Measurements from ENCODE around the gene H1-8. TPM values are rescaled to one million over a fixed set of nuclear protein-coding genes. Genes with fewer than 3 reads are reported as not detected.

Gene H1-8
- total RNA-seq, 2 experiments from 2014 or later = not detected

DNA sequence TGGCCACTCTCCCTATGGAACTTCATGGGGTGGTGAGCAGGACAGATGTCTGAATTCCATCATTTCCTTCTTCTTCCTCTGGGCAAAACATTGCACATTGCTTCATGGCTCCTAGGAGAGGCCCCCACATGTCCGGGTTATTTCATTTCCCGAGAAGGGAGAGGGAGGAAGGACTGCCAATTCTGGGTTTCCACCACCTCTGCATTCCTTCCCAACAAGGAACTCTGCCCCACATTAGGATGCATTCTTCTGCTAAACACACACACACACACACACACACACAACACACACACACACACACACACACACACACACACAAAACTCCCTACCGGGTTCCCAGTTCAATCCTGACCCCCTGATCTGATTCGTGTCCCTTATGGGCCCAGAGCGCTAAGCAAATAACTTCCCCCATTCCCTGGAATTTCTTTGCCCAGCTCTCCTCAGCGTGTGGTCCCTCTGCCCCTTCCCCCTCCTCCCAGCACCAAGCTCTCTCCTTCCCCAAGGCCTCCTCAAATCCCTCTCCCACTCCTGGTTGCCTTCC is 12.7 kb upstream of the H1-8 start:
- DNase-seq = no peak
- Mint-ChIP-seq H3K27me3 (no peaks in the 10 kb centered on the region), H3K4me1 (no peaks in the 10 kb centered on the region), H3K27ac (no peak overlapping the region), H3K4me3 (no peak overlapping the region), H3K36me3 (ENCODE audit: low read depth) (no peaks in the 10 kb centered on the region), H3K9me3 (no peaks in the 10 kb centered on the region)
- POLR2A ChIA-PET = no interaction called here
- CTCF ChIA-PET = no interaction called here

DNA sequence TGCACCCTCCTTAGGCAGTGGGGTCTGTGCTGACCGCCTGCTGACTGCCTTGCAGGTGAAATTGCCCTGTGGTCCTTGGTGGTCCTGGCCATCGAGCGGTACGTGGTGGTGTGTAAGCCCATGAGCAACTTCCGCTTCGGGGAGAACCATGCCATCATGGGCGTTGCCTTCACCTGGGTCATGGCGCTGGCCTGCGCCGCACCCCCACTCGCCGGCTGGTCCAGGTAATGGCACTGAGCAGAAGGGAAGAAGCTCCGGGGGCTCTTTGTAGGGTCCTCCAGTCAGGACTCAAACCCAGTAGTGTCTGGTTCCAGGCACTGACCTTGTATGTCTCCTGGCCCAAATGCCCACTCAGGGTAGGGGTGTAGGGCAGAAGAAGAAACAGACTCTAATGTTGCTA is 12.2 kb upstream of the H1-8 start:
- H3K9me3 Mint-ChIP-seq = no peaks in the 10 kb centered on the region
- POLR2A ChIA-PET = no interaction called here
- no peaks in the 10 kb centered on the region for H3K4me1 Mint-ChIP-seq
- no peaks in the 10 kb centered on the region for H3K36me3 Mint-ChIP-seq (ENCODE audit: low read depth)
- CTCF ChIA-PET = interaction anchor here (0.5 kb wide), 1 partner anchor 154 kb away, joined by 3 read pairs; no protein-coding TSS in a partner anchor
- no peak overlapping the region for H3K4me3 Mint-ChIP-seq
- no peak for DNase-seq
- H3K27ac Mint-ChIP-seq = no peak overlapping the region
- no peaks in the 10 kb centered on the region for H3K27me3 Mint-ChIP-seq

DNA sequence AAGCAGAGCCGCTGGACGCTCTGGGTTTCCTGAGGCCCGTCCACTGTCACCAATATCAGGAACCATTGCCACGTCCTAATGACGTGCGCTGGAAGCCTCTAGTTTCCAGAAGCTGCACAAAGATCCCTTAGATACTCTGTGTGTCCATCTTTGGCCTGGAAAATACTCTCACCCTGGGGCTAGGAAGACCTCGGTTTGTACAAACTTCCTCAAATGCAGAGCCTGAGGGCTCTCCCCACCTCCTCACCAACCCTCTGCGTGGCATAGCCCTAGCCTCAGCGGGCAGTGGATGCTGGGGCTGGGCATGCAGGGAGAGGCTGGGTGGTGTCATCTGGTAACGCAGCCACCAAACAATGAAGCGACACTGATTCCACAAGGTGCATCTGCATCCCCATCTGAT is 11.3 kb upstream of the H1-8 start:
- POLR2A ChIA-PET = no interaction called here
- no peak overlapping the region for H3K27ac Mint-ChIP-seq
- H3K4me1 Mint-ChIP-seq = no peaks in the 10 kb centered on the region
- H3K4me3 Mint-ChIP-seq = no peak overlapping the region
- no peaks in the 10 kb centered on the region for H3K27me3 Mint-ChIP-seq
- DNase-seq = no peak
- CTCF ChIA-PET = no interaction called here
- no peaks in the 10 kb centered on the region for H3K36me3 Mint-ChIP-seq (ENCODE audit: low read depth)
- H3K9me3 Mint-ChIP-seq = no peaks in the 10 kb centered on the region

DNA sequence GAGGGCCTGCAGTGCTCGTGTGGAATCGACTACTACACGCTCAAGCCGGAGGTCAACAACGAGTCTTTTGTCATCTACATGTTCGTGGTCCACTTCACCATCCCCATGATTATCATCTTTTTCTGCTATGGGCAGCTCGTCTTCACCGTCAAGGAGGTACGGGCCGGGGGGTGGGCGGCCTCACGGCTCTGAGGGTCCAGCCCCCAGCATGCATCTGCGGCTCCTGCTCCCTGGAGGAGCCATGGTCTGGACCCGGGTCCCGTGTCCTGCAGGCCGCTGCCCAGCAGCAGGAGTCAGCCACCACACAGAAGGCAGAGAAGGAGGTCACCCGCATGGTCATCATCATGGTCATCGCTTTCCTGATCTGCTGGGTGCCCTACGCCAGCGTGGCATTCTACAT is 10.7 kb upstream of the H1-8 start:
- Mint-ChIP-seq H3K36me3 (ENCODE audit: low read depth) (no peaks in the 10 kb centered on the region), H3K27ac (no peak overlapping the region), H3K9me3 (no peaks in the 10 kb centered on the region), H3K4me3 (no peak overlapping the region), H3K4me1 (no peaks in the 10 kb centered on the region), H3K27me3 (no peaks in the 10 kb centered on the region)
- no peak for DNase-seq
- POLR2A ChIA-PET = no interaction called here
- CTCF ChIA-PET = no interaction called here

DNA sequence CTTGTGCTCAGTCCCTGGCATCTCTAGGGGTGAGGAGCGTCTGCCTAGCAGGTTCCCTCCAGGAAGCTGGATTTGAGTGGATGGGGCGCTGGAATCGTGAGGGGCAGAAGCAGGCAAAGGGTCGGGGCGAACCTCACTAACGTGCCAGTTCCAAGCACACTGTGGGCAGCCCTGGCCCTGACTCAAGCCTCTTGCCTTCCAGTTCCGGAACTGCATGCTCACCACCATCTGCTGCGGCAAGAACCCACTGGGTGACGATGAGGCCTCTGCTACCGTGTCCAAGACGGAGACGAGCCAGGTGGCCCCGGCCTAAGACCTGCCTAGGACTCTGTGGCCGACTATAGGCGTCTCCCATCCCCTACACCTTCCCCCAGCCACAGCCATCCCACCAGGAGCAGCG is 9.6 kb upstream of the H1-8 start:
- DNase-seq = no peak
- Mint-ChIP-seq H3K4me1 (no peaks in the 10 kb centered on the region), H3K4me3 (no peak overlapping the region), H3K9me3 (no peaks in the 10 kb centered on the region), H3K36me3 (ENCODE audit: low read depth) (no peaks in the 10 kb centered on the region), H3K27me3 (peaks cover 7% of the 10 kb centered on the region), H3K27ac (no peak overlapping the region)
- POLR2A ChIA-PET = no interaction called here
- CTCF ChIA-PET = no interaction called here

DNA sequence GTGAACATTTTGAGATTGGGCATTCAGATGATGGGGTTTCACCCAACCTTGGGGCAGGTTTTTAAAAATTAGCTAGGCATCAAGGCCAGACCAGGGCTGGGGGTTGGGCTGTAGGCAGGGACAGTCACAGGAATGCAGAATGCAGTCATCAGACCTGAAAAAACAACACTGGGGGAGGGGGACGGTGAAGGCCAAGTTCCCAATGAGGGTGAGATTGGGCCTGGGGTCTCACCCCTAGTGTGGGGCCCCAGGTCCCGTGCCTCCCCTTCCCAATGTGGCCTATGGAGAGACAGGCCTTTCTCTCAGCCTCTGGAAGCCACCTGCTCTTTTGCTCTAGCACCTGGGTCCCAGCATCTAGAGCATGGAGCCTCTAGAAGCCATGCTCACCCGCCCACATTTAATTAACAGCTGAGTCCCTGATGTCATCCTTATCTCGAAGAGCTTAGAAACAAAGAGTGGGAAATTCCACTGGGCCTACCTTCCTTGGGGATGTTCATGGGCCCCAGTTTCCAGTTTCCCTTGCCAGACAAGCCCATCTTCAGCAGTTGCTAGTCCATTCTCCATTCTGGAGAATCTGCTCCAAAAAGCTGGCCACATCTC is 8.4 kb upstream of the H1-8 start:
- ChIA-PET POLR2A (no interaction called here), CTCF (interaction anchor here (0.7 to 1.6 kb wide), 4 partner anchors 11 to 679 kb away, joined by 3 to 5 read pairs (median 4); no protein-coding TSS in a partner anchor)
- no peak overlapping the region for H3K27ac Mint-ChIP-seq
- H3K36me3 Mint-ChIP-seq (ENCODE audit: low read depth) = no peaks in the 10 kb centered on the region
- H3K4me1 Mint-ChIP-seq = no peaks in the 10 kb centered on the region
- DNase-seq = no peak
- H3K9me3 Mint-ChIP-seq = no peaks in the 10 kb centered on the region
- H3K4me3 Mint-ChIP-seq = no peak overlapping the region
- peaks cover 8% of the 10 kb centered on the region for H3K27me3 Mint-ChIP-seq

DNA sequence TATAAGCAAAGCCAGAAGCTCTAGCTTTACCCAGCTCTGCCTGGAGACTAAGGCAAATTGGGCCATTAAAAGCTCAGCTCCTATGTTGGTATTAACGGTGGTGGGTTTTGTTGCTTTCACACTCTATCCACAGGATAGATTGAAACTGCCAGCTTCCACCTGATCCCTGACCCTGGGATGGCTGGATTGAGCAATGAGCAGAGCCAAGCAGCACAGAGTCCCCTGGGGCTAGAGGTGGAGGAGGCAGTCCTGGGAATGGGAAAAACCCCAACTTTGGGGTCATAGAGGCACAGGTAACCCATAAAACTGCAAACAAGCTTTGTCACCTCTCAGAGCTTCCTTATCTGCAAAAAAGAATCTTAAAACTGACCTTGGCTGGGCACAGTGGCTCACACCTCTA is 7.9 kb upstream of the H1-8 start:
- no peaks in the 10 kb centered on the region for H3K36me3 Mint-ChIP-seq (ENCODE audit: low read depth)
- CTCF ChIA-PET = interaction anchor here (0.7 to 1.6 kb wide), 5 partner anchors 12 to 678 kb away, joined by 3 to 5 read pairs (median 4); no protein-coding TSS in a partner anchor
- POLR2A ChIA-PET = no interaction called here

DNA sequence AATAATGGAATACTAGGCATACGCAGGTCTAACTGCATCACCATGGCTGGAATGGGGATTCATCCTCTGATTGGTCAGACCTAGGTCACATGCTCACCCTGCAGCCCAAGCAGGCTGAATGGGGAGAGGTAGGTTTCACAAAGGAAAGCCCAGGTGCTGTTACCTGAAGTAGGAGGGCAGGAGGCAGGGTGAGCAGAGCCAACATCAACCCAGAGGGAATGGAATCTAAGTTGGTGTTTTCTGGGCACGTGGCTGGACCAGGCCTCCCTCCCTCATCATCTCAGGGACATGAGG is 6.7 kb upstream of the H1-8 start:
- no peaks in the 10 kb centered on the region for H3K4me1 Mint-ChIP-seq
- DNase-seq = no peak
- CTCF ChIA-PET = no interaction called here
- no peaks in the 10 kb centered on the region for H3K36me3 Mint-ChIP-seq (ENCODE audit: low read depth)
- no peaks in the 10 kb centered on the region for H3K9me3 Mint-ChIP-seq
- H3K4me3 Mint-ChIP-seq = no peak overlapping the region
- H3K27ac Mint-ChIP-seq = no peak overlapping the region
- peaks cover 8% of the 10 kb centered on the region for H3K27me3 Mint-ChIP-seq
- POLR2A ChIA-PET = no interaction called here

More for the DNA sequence above, 7.9 kb upstream of the H1-8 start:
- no peak overlapping the region for H3K4me3 Mint-ChIP-seq
- no peaks in the 10 kb centered on the region for H3K4me1 Mint-ChIP-seq
- H3K27ac Mint-ChIP-seq = no peak overlapping the region
- no peaks in the 10 kb centered on the region for H3K9me3 Mint-ChIP-seq
- DNase-seq = no peak
- peaks cover 8% of the 10 kb centered on the region for H3K27me3 Mint-ChIP-seq

DNA sequence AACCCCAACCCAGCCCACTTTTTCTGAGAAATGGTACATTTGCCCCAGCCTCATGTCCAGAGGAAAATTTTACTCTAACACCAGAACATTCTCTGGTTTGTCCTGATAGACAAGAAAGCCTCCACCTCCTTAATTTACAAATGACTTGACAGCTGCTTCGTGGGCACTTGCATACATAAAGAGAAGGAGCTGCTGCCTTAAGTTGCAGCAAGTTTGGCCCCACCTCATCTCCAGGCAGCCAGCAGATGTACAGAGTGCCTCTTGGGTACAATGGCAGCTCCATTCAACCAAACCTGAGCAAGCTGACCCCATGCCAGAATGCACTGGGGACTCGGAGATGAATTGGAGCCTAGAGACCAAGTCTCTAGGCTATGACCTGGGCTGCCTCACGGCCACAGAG is 6.2 kb upstream of the H1-8 start:
- no peak overlapping the region for H3K4me3 Mint-ChIP-seq
- CTCF ChIA-PET = interaction anchor here (2.1 kb wide), 1 partner anchor 26 kb away, joined by 4 read pairs; no protein-coding TSS in a partner anchor
- DNase-seq = no peak
- no peaks in the 10 kb centered on the region for H3K9me3 Mint-ChIP-seq
- peaks cover 8% of the 10 kb centered on the region for H3K27me3 Mint-ChIP-seq
- H3K4me1 Mint-ChIP-seq = no peaks in the 10 kb centered on the region
- H3K36me3 Mint-ChIP-seq (ENCODE audit: low read depth) = no peaks in the 10 kb centered on the region
- POLR2A ChIA-PET = interaction anchor here (0.7 kb wide), 1 partner anchor 47 kb away, joined by 4 read pairs; no protein-coding TSS in a partner anchor
- no peak overlapping the region for H3K27ac Mint-ChIP-seq

DNA sequence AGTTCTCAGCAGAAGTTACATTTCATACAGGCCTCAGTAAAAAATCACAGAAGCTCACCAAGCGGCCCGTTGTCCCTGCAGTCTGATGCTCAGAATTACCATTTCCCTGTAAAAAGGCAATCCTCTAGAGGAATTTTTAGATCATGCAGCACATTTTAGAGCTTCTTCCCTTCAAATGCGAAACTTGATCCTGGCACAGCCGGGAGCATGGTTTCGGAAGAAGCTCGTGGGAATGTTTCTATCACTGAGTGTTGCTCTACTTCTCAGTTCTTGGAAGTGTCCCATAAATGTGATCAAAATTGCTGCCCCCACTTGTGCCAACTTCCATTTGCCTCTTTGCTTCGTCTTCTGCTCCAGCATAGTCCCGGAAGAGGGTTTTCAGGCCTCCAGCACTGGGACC is 3.8 kb upstream of the H1-8 start:
- CTCF ChIA-PET = interaction anchor here (1.3 kb wide), 1 partner anchor 13 kb away, joined by 6 read pairs; no protein-coding TSS in a partner anchor
- POLR2A ChIA-PET = no interaction called here
- Mint-ChIP-seq H3K36me3 (ENCODE audit: low read depth) (no peaks in the 10 kb centered on the region), H3K9me3 (no peaks in the 10 kb centered on the region), H3K27ac (no peak overlapping the region), H3K27me3 (peaks cover 8% of the 10 kb centered on the region), H3K4me1 (no peaks in the 10 kb centered on the region), H3K4me3 (no peak overlapping the region)
- DNase-seq = no peak

DNA sequence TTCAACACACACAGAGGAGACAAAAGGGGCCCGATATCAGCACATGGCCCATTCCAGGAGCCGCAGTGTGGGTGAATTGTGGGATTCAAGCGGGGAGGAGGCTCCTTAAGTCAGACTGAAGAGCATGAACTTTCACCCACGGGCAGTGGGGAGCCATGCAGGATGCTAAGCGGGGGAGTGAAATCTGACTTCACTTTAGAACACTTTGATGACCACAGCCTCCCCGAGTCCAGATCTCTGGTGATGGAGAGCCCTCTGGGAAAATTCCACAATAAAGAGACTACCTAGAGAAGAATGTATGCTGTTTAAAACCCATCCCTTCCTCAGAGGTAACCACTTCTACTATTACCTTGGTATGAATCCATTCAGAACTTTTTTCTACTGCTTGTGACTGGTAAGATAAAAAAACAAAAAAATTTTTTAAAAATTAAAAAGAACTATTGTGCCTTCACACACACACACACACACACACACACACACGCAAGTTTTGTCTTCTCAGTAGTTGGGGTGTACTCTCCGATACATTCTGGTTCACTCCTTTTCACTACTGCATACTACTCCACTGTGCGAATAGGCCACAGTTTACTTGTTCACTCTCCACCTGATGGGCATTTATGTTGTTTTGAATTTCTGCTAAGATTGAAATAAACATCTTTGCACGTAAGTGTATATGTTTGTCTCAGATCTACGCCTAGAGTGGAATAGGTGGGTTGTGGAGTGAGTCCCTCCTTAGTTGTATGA is 2.0 kb upstream of the H1-8 start:
- H3K27me3 Mint-ChIP-seq = peaks cover 8% of the 10 kb centered on the region
- no peak for DNase-seq
- ChIA-PET CTCF (no interaction called here), POLR2A (no interaction called here)
- H3K9me3 Mint-ChIP-seq = no peaks in the 10 kb centered on the region
- no peaks in the 10 kb centered on the region for H3K36me3 Mint-ChIP-seq (ENCODE audit: low read depth)
- H3K4me3 Mint-ChIP-seq = no peak overlapping the region
- H3K27ac Mint-ChIP-seq = no peak overlapping the region
- H3K4me1 Mint-ChIP-seq = no peaks in the 10 kb centered on the region

DNA sequence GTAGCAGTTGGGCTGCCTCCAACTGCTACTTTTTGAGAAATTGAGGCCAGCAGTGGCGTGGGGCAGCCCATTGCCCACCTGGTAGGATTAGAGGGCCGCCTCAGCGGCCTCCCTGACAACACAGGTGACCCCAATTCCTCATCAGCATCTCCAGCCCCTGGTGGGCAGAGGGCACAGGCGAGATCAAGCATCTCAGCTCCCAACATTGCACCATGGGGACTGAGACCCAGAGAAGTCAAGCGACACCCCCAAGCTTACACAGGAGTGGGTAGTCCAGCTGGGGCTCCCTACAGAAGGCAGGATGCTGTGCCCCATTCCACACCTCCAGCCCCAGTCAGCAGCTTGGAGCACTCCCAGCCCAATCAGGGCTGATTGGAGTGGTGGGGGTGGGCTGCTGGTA is 228 bp upstream of the H1-8 start:
- H3K9me3 Mint-ChIP-seq = no peaks in the 10 kb centered on the region
- H3K4me3 Mint-ChIP-seq = no peak overlapping the region
- no peak overlapping the region for H3K27ac Mint-ChIP-seq
- H3K36me3 Mint-ChIP-seq (ENCODE audit: low read depth) = no peaks in the 10 kb centered on the region
- ChIA-PET CTCF (interaction anchor here (1.5 kb wide), 1 partner anchor 21 kb away, joined by 5 read pairs; no protein-coding TSS in a partner anchor), POLR2A (no interaction called here)
- H3K4me1 Mint-ChIP-seq = no peaks in the 10 kb centered on the region
- DNase-seq = no peak
- peaks cover 6% of the 10 kb centered on the region for H3K27me3 Mint-ChIP-seq

DNA sequence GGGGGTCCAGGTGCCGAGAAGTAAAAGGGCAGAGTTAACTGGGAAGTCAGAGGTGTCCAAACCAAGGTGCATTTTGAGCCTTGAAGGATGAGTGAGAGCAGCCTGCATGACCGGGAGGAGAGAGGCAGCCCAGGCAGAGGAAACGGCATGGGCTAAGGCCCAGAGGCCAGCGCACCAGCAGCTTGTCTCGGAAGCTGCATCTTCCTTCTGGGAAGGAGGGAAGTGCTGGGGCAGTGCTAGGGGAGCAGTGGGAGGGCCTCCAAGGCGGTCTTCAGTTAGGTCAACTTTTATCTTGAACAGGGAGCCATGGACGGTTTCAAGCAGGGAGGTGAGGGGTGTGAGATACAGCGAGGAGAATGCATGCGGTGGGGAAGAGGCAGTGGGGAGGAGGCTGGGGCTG is 1.0 kb downstream of the H1-8 start:
- CTCF ChIA-PET = interaction anchor here (0.9 kb wide), 1 partner anchor 24 kb away, joined by 3 read pairs; no protein-coding TSS in a partner anchor
- POLR2A ChIA-PET = no interaction called here
- Mint-ChIP-seq H3K27me3 (no peaks in the 10 kb centered on the region), H3K4me3 (no peak overlapping the region), H3K9me3 (no peaks in the 10 kb centered on the region), H3K27ac (no peak overlapping the region), H3K36me3 (ENCODE audit: low read depth) (no peaks in the 10 kb centered on the region), H3K4me1 (no peaks in the 10 kb centered on the region)
- no peak for DNase-seq
